ENCODE data around the gene AP2B1. TPM values are rescaled to one million over a fixed set of nuclear protein-coding genes. Genes with fewer than 3 reads are reported as not detected.

The AP2B1 gene
- total RNA-seq, 1 experiment from 2014 or later = 195 TPM

- Mint-ChIP-seq H3K4me3 (no peak overlapping the region), H3K9me3 (no peaks in the 10 kb centered on the region), H3K4me1 (no peaks in the 10 kb centered on the region), H3K36me3 (no peaks in the 10 kb centered on the region), H3K27me3 (ENCODE audit: low read depth) (peaks cover 30% of the 10 kb centered on the region), H3K27ac (no peak overlapping the region)
- TF ChIP-seq AFF4 (CRISPR knock-in tag; IDR thresholded peaks at IDR 0.05; ENCODE audit: borderline replicate concordance) (no peak), NFATC4 (CRISPR knock-in tag; IDR thresholded peaks at IDR 0.05) (no peak), ZNF532 (CRISPR knock-in tag; IDR thresholded peaks at IDR 0.05; ENCODE audit: borderline replicate concordance) (no peak), JAZF1 (CRISPR knock-in tag; IDR thresholded peaks at IDR 0.05) (no peak), E2F1 (CRISPR knock-in tag; IDR thresholded peaks at IDR 0.05) (no peak), ARID4B (CRISPR knock-in tag; IDR thresholded peaks at IDR 0.05; ENCODE audit: borderline replicate concordance) (no peak), ZNF219 (CRISPR knock-in tag; IDR thresholded peaks at IDR 0.05; ENCODE audit: borderline replicate concordance) (no peak), ZSCAN18 (CRISPR knock-in tag; IDR thresholded peaks at IDR 0.05) (no peak), PRRX2 (CRISPR knock-in tag; IDR thresholded peaks at IDR 0.05) (no peak), HMGA2 (CRISPR knock-in tag; IDR thresholded peaks at IDR 0.05) (no peak), FOXP4 (CRISPR knock-in tag; IDR thresholded peaks at IDR 0.05) (no peak), ZNF416 (CRISPR knock-in tag; IDR thresholded peaks at IDR 0.05) (no peak)
- ChIA-PET CTCF (no interaction called here), POLR2A (no interaction called here)
- DNase-seq (ENCODE audit: low spot score) (no peak), ATAC-seq (no peak)
Observed at GRCh38 chr17:35543856-35544255, 43.3 kb upstream of the AP2B1 start.
